ENCODE data around the gene SIL1. TPM values are rescaled to one million over a fixed set of nuclear protein-coding genes. Genes with fewer than 3 reads are reported as not detected.
"Not testable (repeated sequence)": the region's sequence is repeated elsewhere in the genome, so short reads cannot be mapped to it uniquely, and the experiment has no call there.

SIL1 gene
- total RNA-seq, 2 experiments from 2014 or later: 21.4 to 29.6 TPM

GRCh38 chr5:139181322-139181730, 16.8 kb downstream of the SIL1 start:
- CTCF ChIA-PET: no interaction called here
- H3K4me3 Mint-ChIP-seq: no peak overlapping the region
- H3K4me1 Mint-ChIP-seq (ENCODE audit: low read depth): peaks cover 11% of the 10 kb centered on the region

GRCh38 chr5:139180850-139181249, 17.3 kb downstream of the SIL1 start:
- Mint-ChIP-seq H3K27ac (no peak overlapping the region), H3K4me3 (no peak overlapping the region), H3K36me3 (ENCODE audit: low read depth) (peaks cover 3% of the 10 kb centered on the region), H3K9me3 (no peaks in the 10 kb centered on the region), H3K27me3 (ENCODE audit: low read depth) (no peaks in the 10 kb centered on the region), H3K4me1 (ENCODE audit: low read depth) (peaks cover 11% of the 10 kb centered on the region)
- CTCF ChIA-PET: no interaction called here
- intact Hi-C loops (cut with micrococcal nuclease): no loop called here
- no peak for DNase-seq

More at GRCh38 chr5:139181322-139181730, 16.8 kb downstream of the SIL1 start:
- Mint-ChIP-seq H3K27ac (no peak overlapping the region), H3K36me3 (ENCODE audit: low read depth) (peaks cover 1% of the 10 kb centered on the region), H3K9me3 (no peaks in the 10 kb centered on the region), H3K27me3 (ENCODE audit: low read depth) (no peaks in the 10 kb centered on the region)
- intact Hi-C loops (cut with micrococcal nuclease): no loop called here
- DNase-seq: no peak

DNA sequence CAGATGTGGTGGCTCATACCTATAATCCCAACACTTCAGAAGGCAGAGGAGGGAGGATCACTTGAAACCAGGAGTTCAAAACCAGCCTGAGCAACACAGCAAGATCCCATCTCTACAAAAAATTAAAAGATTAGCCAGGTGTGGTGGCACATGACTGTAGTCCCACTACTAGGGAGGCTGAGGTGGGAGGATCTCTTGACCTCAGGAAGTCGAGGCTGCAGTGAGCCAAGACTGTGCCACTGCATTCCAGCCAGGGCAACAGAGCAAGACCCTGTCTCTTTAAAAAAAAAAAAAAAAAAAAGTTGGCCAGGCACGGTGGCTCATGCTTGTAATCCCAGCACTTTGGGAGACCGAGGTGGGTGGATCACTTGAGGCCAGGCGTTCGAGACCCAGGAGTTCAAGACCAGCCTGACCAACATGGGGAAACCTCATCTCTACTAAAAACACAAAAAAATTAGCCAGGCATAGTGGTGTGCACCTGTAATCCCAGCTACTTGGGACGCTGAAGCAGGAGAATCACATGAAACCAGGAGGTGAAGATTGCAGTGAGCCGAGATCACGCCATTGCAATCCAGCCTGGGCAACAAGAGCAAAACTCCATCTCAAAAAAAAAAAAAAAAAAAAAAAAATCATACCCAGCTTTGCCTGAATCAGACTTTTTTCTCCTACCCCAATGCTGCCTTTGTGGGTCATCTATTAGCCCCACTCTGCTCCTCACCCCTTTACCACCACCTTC, 18.2 kb downstream of the SIL1 start:
- H3K9me3 Mint-ChIP-seq, H3K27ac Mint-ChIP-seq: not testable (repeated sequence)

GRCh38 chr5:139178935-139179334, 19.2 kb downstream of the SIL1 start:
- Mint-ChIP-seq H3K4me3 (no peak overlapping the region), H3K27me3 (ENCODE audit: low read depth) (no peaks in the 10 kb centered on the region), H3K4me1 (ENCODE audit: low read depth) (peaks cover 11% of the 10 kb centered on the region), H3K9me3 (no peaks in the 10 kb centered on the region), H3K27ac (no peak overlapping the region), H3K36me3 (ENCODE audit: low read depth) (peaks cover 8% of the 10 kb centered on the region)
- DNase-seq: no peak
- CTCF ChIA-PET: interaction anchor here (1.0 kb wide), 1 partner anchor 36 kb away, joined by 3 read pairs; no protein-coding TSS in a partner anchor
- intact Hi-C loops (cut with micrococcal nuclease): loop anchor here (1.0 kb wide), 1 partner anchor 29 kb away; no protein-coding TSS in a partner anchor

More for the DNA sequence above, 18.2 kb downstream of the SIL1 start:
- H3K27me3 Mint-ChIP-seq (ENCODE audit: low read depth); intact Hi-C loops (cut with micrococcal nuclease); CTCF ChIA-PET; H3K4me3 Mint-ChIP-seq; H3K36me3 Mint-ChIP-seq (ENCODE audit: low read depth); DNase-seq: not testable (repeated sequence)
- H3K4me1 Mint-ChIP-seq (ENCODE audit: low read depth): peaks cover 11% of the 10 kb centered on the region

DNA sequence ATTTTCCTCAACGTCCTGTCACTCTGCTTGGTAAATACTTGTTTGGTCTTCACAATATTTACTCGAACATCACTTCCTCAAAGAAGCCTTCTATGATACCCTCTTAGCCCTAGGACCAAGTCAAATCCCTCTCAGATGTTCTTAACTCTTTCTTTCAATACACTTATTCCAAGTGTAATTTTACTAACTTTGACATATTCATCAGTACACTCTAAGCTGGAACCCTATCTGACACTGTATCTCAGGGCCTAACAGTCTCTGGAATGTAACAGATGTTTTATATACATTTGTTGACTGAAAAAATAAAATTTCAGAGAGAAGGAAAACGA, 19.6 kb downstream of the SIL1 start:
- H3K4me3 Mint-ChIP-seq: no peak overlapping the region
- peaks cover 11% of the 10 kb centered on the region for H3K4me1 Mint-ChIP-seq (ENCODE audit: low read depth)
- no peak for DNase-seq
- peaks cover 8% of the 10 kb centered on the region for H3K36me3 Mint-ChIP-seq (ENCODE audit: low read depth)
- H3K9me3 Mint-ChIP-seq: no peaks in the 10 kb centered on the region
- CTCF ChIA-PET: interaction anchor here (1.0 kb wide), 1 partner anchor 36 kb away, joined by 3 read pairs; no protein-coding TSS in a partner anchor
- intact Hi-C loops (cut with micrococcal nuclease): loop anchor here (1.0 kb wide), 1 partner anchor 30 kb away; no protein-coding TSS in a partner anchor
- no peak overlapping the region for H3K27ac Mint-ChIP-seq
- H3K27me3 Mint-ChIP-seq (ENCODE audit: low read depth): no peaks in the 10 kb centered on the region

GRCh38 chr5:139177809-139178588, 20.2 kb downstream of the SIL1 start:
- no peak for DNase-seq
- Mint-ChIP-seq H3K4me3 (no peak overlapping the region), H3K27me3 (ENCODE audit: low read depth) (no peaks in the 10 kb centered on the region), H3K4me1 (ENCODE audit: low read depth) (peaks cover 11% of the 10 kb centered on the region), H3K27ac (no peak overlapping the region), H3K36me3 (ENCODE audit: low read depth) (peaks cover 8% of the 10 kb centered on the region), H3K9me3 (no peaks in the 10 kb centered on the region)
- intact Hi-C loops (cut with micrococcal nuclease): loop anchor here (1.0 kb wide), 1 partner anchor 30 kb away; no protein-coding TSS in a partner anchor
- CTCF ChIA-PET: interaction anchor here (1.0 kb wide), 1 partner anchor 37 kb away, joined by 3 read pairs; no protein-coding TSS in a partner anchor

GRCh38 chr5:139177281-139177680, 20.9 kb downstream of the SIL1 start:
- CTCF ChIA-PET; H3K4me1 Mint-ChIP-seq (ENCODE audit: low read depth); H3K4me3 Mint-ChIP-seq; DNase-seq; H3K27ac Mint-ChIP-seq; intact Hi-C loops (cut with micrococcal nuclease); H3K27me3 Mint-ChIP-seq (ENCODE audit: low read depth); H3K9me3 Mint-ChIP-seq: not testable (repeated sequence)
- peaks cover 12% of the 10 kb centered on the region for H3K36me3 Mint-ChIP-seq (ENCODE audit: low read depth)

DNA sequence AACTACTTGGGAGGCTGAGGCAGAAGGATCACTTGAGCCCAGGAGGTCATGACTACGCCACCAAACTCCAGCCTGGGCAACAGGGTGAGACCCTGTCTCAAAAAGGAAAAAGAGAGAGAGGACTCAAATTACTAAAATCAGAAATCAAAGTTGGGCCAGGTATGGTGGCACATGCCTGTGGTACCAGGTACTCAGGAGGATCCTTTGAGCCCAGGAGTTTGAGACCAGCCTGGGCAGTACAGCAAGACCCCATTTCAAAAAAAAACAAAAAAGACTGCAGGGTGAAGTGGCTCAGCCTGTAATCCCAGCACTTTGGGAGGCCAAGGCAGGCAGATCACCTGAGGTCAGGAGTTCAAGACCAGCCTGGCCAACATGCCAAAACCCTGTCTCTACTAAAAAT, 23.8 kb downstream of the SIL1 start:
- H3K4me3 Mint-ChIP-seq; DNase-seq; H3K27ac Mint-ChIP-seq; H3K27me3 Mint-ChIP-seq (ENCODE audit: low read depth); H3K9me3 Mint-ChIP-seq; intact Hi-C loops (cut with micrococcal nuclease); H3K4me1 Mint-ChIP-seq (ENCODE audit: low read depth); CTCF ChIA-PET: not testable (repeated sequence)
- H3K36me3 Mint-ChIP-seq (ENCODE audit: low read depth): peaks cover 17% of the 10 kb centered on the region

DNA sequence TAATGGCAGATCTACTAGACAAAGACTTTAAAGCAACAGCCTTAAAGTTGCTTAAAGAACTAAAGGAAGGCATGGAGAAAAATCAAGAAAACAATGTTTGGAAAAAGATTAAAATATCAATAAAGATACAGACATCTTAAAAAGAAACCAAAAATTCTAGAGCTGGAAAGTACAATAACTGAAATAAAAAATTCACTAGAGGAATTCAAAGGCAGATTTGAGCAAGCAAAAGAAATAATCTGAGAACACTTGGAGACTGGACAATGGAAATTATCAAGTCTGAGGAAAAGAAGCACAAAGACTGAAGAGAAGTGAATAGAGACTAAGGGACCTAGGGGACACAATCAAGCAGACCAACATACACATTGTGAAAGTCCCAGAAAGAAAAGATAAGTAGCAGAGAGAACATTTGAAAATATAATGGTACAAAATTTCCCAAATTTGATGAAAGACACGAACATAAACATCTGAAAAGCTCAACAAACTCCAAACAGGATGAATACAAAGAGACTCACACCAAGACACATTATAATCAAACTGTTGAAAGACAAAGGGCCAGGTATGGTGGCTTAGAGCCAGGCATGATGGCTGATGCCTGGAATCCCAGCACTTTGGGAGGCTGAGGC, 26.3 kb downstream of the SIL1 start:
- intact Hi-C loops (cut with micrococcal nuclease): no loop called here
- CTCF ChIA-PET: interaction anchor here (0.6 to 1.1 kb wide), 2 partner anchors 10 to 357 kb away, joined by 3 read pairs; no protein-coding TSS in a partner anchor
- Mint-ChIP-seq H3K9me3 (peaks cover 9% of the 10 kb centered on the region), H3K4me1 (ENCODE audit: low read depth) (no peaks in the 10 kb centered on the region), H3K27ac (no peak overlapping the region), H3K36me3 (ENCODE audit: low read depth) (peaks cover 16% of the 10 kb centered on the region), H3K27me3 (ENCODE audit: low read depth) (no peaks in the 10 kb centered on the region), H3K4me3 (no peak overlapping the region)
- DNase-seq: no peak

- H3K4me1 Mint-ChIP-seq (ENCODE audit: low read depth): no peaks in the 10 kb centered on the region
- CTCF ChIA-PET: no interaction called here
- H3K36me3 Mint-ChIP-seq (ENCODE audit: low read depth): peaks cover 9% of the 10 kb centered on the region
- no peak for DNase-seq
- no peaks in the 10 kb centered on the region for H3K27me3 Mint-ChIP-seq (ENCODE audit: low read depth)
- intact Hi-C loops (cut with micrococcal nuclease): no loop called here
- no peak overlapping the region for H3K27ac Mint-ChIP-seq
- peaks cover 9% of the 10 kb centered on the region for H3K9me3 Mint-ChIP-seq
- no peak overlapping the region for H3K4me3 Mint-ChIP-seq
Observed at GRCh38 chr5:139167952-139168720, 30.0 kb downstream of the SIL1 start.

DNA sequence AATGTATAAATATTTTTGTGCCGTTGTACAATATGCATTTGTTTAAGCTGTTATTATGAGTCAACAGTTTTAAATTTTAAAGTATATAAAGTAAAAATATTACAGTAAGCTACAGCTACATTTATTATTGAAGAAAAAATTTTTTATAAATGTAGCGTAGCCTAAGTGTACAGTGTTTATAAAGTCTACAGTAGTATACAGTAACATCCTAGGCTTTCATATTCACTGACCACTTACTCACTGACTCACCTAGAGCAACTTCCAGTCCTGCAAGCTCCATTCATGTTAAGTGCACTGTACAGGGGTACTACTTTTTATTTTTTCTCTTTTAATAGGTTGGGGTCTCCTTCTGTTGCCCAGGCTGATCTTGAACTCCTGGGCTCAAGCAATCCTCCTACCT, 30.6 kb downstream of the SIL1 start:
- no peak for DNase-seq
- CTCF ChIA-PET: interaction anchor here (0.6 kb wide), 1 partner anchor 339 kb away, joined by 3 read pairs; no protein-coding TSS in a partner anchor
- no peak overlapping the region for H3K27ac Mint-ChIP-seq
- no peak overlapping the region for H3K4me3 Mint-ChIP-seq
- H3K27me3 Mint-ChIP-seq (ENCODE audit: low read depth): no peaks in the 10 kb centered on the region
- peaks cover 6% of the 10 kb centered on the region for H3K9me3 Mint-ChIP-seq
- H3K4me1 Mint-ChIP-seq (ENCODE audit: low read depth): no peaks in the 10 kb centered on the region
- intact Hi-C loops (cut with micrococcal nuclease): no loop called here
- H3K36me3 Mint-ChIP-seq (ENCODE audit: low read depth): peaks cover 7% of the 10 kb centered on the region

DNA sequence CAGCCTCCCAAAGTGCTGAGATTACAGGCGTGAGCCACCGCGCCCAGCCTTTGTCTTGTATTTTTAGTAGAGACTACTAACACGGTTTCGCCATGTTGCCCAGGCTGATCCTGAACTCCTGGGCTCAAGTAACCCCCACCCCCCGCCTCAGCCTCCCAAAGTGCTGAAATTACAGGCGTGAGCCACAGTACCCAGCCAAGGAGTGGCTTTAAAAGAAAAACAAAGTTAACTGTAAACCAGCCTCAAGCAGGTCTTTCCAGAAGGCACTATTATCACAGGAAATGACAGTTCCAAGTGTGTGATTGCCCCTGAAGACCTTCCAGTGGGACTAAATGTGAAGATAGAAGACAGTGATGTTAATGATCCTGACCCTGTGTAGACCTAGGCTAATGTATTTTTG, 31.1 kb downstream of the SIL1 start:
- Mint-ChIP-seq H3K27me3 (ENCODE audit: low read depth) (no peaks in the 10 kb centered on the region), H3K4me1 (ENCODE audit: low read depth) (no peaks in the 10 kb centered on the region), H3K36me3 (ENCODE audit: low read depth) (peaks cover 5% of the 10 kb centered on the region), H3K9me3 (peaks cover 5% of the 10 kb centered on the region), H3K4me3 (no peak overlapping the region), H3K27ac (no peak overlapping the region)
- intact Hi-C loops (cut with micrococcal nuclease): no loop called here
- no peak for DNase-seq
- CTCF ChIA-PET: interaction anchor here (0.6 kb wide), 1 partner anchor 339 kb away, joined by 3 read pairs; no protein-coding TSS in a partner anchor

Data from activated naive CD4-positive, alpha-beta T cell treated with anti-CD3 and anti-CD28 coated beads for 36 hours (primary cell).